A172 (cell line): ENCODE measurements around the gene ZBTB7A. TPM values are rescaled to one million over a fixed set of nuclear protein-coding genes. Genes with fewer than 3 reads are reported as not detected.

Experiments
- DNase-seq: peaks from one replicate; pipeline ENCODE4 v3.0.0-alpha.2; 2015; ENCODE audit warnings: low spot score
- total RNA-seq: library from RNA; depleted of rRNA; stranded (reverse); fragments of >200 nt; shearing (Covaris generic); gene quantifications from 2 replicates; pipeline ENCODE4 v1.2.3, GENCODE V29; 2014

ZBTB7A gene
- total RNA-seq, 1 experiment from 2014 or later = 16.4 TPM

DNA sequence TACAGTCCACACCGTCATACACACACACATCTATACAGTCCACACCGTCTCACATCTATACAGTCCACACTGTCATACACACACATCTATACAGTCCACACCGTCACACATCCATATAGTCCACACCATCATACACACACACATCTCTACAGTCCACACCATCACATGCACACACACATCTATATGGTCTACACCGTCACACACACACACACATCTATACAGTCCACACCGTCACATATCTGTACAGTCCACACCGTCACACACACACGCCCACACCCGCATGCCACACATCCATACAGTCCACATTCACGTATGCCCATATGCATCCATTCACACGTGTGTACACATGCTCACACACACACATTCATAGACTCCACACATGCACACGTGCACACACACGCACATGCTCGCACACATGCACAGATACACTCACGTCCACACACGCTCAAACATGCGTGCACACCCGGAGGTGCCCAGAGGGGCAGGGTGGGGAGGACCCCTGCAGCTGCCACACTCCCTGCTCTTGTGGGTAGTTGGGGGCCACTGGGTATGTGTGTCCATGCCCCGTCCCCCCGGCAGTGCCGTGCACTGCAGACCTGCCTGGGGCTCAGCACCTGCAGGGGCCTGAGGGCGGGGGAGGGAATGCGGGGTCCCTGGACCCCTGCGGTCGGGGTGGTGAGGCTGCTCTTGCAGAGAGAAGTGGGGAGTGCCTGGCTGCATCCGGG lies 30.0 kb downstream of the ZBTB7A start:
- DNase-seq = no peak

DNA sequence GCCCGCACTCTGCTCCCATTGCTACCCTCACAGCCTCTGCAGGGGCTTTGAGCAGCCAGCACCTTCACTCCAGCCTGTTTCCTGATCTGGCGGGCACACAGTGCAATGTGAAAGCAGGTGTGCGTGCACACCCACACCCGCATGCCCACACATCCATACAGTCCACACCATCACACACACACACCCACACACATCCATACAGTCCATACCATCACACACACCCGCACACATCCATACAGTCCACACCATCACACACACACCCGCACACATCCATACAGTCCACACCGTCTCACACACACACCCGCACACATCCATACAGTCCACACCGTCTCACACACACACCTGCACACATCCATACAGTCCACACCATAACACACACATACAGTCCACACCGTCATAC lies 31.1 kb downstream of the ZBTB7A start:
- DNase-seq = no peak

DNA sequence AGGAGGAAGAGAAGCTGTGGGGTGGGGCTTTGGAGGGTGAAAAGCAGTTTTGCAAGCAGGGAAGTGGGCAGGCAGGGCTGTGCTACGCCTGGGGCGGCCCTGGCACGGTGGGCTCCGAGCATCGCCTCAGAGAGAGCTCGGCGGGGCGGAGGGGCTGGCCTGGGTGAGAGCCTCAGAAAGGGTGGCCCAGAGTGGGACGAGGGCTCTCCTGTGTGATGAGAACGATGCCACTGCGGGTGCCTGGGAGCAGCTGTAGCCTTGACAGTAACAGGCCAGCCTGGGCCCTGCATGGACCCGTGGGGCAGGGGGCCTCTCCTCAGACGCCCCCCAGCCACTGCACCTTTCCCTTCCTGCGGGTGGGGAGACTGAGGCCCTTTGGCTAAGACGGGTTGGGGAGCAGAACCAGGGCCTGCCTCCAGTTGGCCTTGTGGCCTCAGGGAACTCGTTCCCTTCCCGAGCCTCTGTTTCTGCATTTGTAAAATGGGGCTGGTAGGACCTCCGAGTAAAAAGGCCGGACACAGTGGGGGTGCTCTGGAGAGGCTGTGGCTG lies 31.6 kb downstream of the ZBTB7A start:
- no peak for DNase-seq

GRCh38 chr19:4034048-4035017 lies 32.4 kb downstream of the ZBTB7A start:
- no peak for DNase-seq

DNA sequence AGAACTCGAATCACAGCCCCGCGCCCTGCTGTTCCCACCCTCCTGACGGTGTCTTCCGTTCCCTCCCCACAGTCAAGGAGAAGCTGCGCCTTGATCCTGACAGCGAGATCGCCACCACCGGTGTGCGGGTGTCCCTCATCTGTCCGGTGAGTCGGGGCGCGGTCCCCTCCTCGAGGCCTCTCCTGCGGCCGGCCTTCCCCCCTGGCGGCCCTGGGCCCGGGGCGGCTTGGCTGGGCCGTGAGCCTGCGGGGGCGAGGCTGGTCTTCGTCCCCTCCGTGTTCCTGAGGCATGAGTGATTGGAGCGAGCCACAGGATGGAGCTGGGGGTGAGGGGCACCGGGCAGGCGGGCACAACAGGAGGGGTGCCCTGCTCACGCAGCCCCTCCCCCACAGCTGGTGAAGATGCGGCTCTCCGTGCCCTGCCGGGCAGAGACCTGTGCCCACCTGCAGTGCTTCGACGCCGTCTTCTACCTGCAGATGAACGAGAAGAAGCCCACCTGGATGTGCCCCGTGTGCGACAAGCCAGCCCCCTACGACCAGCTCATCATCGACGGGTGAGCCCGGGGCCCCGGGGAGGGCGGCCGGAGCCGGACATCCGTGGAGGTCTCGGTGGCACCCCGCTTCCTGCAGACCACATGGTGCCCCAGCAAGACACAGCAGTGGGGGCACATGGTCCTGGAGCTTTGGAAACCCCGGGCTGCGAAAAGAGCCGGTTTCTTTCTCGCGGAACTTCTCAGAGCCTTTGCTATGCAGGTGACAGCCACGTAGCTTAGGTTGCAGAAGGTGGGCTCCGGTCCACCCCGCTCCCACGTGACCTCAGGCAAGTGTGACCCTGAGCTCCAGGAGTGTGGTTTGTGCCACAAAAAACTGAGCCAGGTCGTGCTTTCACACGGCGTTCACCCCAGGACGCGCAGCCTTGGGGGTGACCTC lies 33.4 kb downstream of the ZBTB7A start:
- DNase-seq = no peak

DNA sequence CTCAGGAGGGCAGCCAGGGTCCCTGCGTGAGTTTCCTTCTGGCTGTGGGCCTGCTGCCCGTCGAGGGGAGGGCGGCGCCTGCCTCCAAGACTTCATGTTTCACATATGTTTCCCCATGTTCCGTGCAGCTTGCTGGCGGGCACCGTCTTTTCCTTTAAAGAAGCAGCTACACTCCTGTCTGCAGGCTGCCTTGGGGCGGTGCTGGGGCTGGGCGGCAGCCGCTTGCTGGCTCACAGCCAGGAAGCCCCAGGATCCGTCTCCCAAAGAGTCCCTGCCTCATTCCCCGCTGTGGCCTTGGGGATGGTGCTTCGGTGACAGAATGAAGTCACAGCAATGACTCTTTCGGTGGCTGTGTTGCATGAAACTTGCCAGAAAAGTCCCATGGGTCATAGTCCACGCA lies 34.3 kb downstream of the ZBTB7A start:
- no peak for DNase-seq

DNA sequence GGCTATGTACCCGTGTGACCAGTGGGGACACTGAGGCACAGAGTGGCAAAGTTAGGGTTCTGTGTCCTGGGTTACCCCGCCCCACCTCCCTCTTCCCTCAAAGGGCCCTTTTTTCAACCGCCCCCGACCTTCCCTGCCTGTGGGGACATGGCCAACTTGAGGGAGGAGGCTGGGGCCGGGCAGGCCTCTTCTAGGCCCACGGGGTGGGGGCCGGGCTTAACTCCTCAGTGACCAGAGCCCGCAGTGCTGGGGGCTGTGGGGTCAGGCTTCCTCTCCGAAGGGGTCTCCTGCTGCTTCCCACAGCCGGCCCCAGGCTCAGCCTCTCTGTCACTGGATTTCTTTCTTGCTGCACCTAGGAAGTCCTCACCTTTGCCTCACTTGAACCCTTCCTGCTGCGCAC lies 35.3 kb downstream of the ZBTB7A start:
- no peak for DNase-seq

DNA sequence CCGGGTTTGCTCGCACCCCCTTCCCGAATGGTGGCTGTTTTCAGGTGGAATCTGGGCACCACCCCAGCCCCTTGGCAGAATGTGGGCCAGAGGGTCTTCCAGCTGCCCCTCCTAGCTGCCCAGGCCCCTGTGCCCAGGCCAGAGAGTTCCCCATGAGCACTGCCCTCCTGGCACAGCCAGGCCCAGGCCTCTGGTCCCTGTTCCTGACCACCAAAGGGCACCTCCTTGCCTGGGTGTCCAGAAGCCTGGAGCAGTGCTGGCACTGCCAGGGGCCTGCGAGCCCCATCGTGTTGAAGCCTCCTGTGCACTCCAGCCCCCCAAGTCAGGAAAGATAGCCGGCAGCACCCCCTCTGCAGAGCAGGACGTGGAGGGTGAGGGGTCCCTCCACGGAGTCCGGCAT lies 35.7 kb downstream of the ZBTB7A start:
- no peak for DNase-seq

DNA sequence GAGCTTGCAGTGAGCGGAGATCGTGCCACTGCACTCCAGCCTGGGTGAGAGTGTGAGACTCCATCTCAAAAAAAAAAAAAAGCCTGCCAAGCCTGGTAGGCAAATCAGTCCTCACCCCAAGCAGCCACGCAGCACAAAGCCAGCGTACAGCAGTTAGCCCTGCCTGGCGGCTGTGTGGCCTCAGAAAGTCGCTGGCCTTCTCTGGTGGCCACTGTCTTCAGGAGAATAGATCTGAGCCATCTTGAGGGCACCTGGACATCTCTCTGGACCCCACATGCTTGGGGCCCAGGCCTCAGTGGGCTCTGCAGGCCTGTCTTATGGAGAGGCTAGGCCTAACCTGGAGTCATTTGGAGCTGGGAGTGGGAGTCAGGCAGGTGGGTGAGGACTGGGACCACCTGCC lies 36.1 kb downstream of the ZBTB7A start:
- DNase-seq = no peak

DNA sequence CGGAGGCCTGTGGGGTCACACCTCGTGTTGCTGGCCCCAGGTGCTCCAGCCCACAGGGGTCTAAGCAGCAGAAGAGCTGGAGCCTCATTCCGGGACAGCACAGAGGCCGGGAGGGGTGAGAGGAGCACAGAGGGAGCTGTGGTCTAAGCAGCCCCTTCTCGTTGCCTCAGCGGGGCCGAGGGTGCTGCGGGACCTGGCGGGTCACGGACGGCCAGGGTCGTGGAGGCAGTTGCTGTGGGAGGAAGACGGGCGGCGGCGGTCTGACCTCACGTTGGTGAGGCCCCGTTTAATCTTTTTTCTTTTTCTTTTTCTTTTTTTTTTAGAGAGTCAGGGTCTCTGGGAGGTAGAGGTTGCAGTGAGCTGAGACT lies 37.5 kb downstream of the ZBTB7A start:
- no peak for DNase-seq

GRCh38 chr19:4028334-4029246 lies 38.1 kb downstream of the ZBTB7A start:
- DNase-seq = no peak

DNA sequence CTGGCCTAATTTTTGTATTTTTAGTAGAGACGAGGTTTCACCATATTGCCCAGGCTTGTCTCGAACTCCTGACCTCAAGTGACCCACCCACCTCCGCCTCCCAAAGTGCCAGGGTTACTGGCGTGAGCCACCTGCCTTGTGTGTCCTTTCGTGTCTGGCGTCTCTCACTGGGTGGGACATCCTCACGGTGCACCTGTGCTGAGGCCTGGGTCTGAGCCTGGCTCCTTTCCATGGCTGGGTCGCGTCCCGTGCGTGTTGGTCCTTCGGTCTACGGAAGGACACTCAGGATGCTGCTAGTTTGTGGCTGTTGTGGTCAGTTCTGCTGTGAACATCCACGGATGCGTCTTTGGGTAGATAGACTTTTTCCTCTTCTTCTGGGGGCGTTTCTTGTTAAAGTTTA lies 39.6 kb downstream of the ZBTB7A start:
- DNase-seq = no peak

DNA sequence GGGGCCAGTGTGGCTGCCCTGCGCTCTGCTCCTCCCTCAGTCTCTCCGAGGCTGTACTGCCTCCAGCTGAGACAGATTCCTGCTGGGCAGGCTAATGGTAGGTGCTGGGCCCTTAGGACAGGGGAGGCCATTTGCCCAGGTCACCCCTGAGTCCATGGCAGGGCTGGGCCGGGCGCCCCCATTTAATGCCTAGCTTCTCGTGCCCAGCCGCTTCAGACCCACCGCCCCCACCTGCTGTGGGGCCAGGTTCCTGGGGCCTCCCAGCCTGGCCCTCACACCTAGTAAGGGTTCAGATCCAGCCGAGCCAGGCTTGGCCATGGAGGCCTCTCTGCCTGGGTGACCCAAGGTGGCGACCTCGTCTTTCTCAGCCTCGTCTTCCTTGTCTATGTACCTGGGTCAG lies 41.4 kb downstream of the ZBTB7A start:
- DNase-seq = no peak

DNA sequence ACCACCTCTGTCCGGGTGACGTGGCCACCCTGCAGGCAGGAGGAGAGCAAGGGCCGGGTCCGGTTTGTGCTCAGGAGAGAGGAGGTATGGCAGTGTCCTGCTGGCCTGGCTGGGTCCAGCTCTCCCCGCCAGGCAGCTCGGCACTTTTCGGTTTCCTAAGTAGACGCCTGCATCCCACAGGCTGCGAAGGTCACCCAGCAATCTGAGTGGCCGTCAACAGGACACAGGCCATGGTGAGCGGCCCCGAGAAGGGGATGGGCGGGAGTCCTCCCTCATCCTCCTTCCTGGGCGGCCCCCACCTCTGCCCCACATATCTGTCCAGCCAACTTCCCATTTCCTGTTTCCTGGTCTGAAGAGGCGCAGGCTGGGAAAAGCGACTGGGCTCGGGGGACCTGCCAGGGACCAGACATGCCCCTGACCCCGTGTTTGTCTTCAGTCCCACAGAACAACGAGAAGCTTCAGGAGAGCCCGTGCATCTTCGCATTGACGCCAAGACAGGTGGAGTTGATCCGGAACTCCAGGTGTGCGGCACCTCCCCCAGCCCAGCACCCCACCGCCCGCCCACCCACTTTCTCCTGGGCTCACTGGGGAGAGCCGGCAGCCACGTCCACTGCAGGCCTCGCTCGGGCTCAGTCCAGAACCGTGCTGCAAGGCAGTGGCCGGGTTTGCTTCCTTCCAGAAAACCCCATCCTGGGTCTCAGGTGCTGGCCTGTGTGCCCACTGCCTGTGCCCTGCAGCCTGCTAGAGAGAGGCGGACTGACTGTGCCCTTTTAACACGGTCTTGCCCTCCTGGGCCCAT lies 42.9 kb downstream of the ZBTB7A start:
- DNase-seq = no peak

GRCh38 chr19:4019578-4019977 lies 47.1 kb downstream of the ZBTB7A start:
- no peak for DNase-seq

- no peak for DNase-seq
These were observed 47.8 kb downstream of the ZBTB7A start for GRCh38 chr19:4018775-4019504.

GRCh38 chr19:4018140-4018613 lies 48.5 kb downstream of the ZBTB7A start:
- no peak for DNase-seq

DNA sequence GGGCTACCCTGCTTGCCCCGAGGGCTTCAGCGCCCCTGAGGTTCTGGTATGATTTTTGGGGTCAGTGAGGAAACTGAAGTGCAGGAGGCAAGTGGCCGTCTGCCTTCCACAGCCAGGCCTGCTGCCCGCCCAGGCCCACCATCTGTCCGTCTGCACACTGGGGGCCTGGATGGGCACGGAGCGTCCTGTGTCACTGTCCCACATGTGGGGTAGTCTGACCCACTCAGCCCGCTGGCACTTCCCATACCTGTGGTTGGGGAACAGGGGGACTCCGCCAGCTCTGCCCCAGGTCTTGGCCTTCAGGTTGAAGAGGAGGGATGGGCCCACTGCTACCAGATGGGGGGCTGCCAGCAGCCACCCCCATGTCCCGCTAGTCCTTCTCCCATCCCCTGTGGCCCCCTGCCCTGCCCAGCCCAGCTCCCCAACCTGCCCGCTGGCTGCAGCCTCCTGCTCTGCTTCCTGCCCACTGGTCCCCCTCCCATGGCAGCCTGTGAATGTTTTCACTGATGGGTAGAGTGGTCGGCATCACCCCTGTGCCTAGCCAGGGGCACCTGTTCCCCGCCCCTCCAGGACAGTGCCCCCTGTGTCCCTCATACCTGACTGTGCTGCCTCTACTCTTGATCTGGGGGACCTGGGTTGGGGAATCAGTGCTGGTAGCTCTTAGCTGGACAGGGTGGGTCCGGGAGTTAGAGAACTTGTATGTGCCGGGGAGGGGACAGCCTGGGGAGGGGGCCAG lies 49.6 kb downstream of the ZBTB7A start:
- no peak for DNase-seq
